Thoracic aorta (tissue), 2 donors: Measurements from ENCODE around the gene NMRAL1. TPM values are rescaled to one million over a fixed set of nuclear protein-coding genes. Genes with fewer than 3 reads are reported as not detected.

Source experiments
- ATAC-seq: fragments of 150-250 bp; one replicate; pipeline ENCODE4 v1.8.0; 2017; ENCODE audit warnings: low read depth; ENCODE audit not compliant: insufficient number of reproducible peaks, low FRiP score
- DNase-seq: peaks from one replicate; pipeline ENCODE4 v3.0.0-alpha.2; 2020; ENCODE audit warnings: low spot score
- H3K27ac ChIP-seq, 2 donors: fragments of 200-600 bp; sonication (generic); 1 replicate in 1 of 2; 2 replicates in 1 of 2; pipeline ENCODE4 v1.5.1; 2016; ENCODE audit warnings: mild to moderate bottlenecking in 2 of 2, moderate library complexity in 2 of 2
- H3K27me3 ChIP-seq: fragments of 200-600 bp; sonication (generic); replicated peaks from 2 replicates; pipeline ENCODE4 v1.6.0; 2016; ENCODE audit warnings: mild to moderate bottlenecking; ENCODE audit not compliant: insufficient read depth
- H3K36me3 ChIP-seq: fragments of 200-600 bp; sonication (generic); one replicate; pipeline ENCODE4 v1.5.1; 2016
- H3K4me1 ChIP-seq, 2 donors: fragments of 200-600 bp; sonication (generic); 1 replicate in 1 of 2; 2 replicates in 1 of 2; pipeline versions ENCODE4 v1.5.1 to v1.6.0; 2016; ENCODE audit warnings: low read depth in 2 of 2, mild to moderate bottlenecking in 1 of 2; ENCODE audit not compliant: control insufficient read depth in 1 of 2
- H3K4me3 ChIP-seq: fragments of 200-600 bp; sonication (generic); 2 replicates; pipeline ENCODE4 v1.5.1; 2016; ENCODE audit warnings: mild to moderate bottlenecking
- H3K9me3 ChIP-seq: fragments of 200-600 bp; sonication (generic); 2 replicates; pipeline ENCODE4 v1.5.1; 2016
- CTCF ChIP-seq: fragments of 200-600 bp; sonication (generic); IDR thresholded peaks from one replicate; pipeline ENCODE4 v1.5.1; 2019; ENCODE audit warnings: antibody characterized with exemption
- total RNA-seq, 2 donors: library from RNA; depleted of rRNA; stranded (reverse); fragments of >200 nt; gene quantifications; one replicate each; pipeline versions ENCODE4 v1.1.0 to v1.2.3, GENCODE V29; 2016

Gene NMRAL1
- total RNA-seq, 2 donors from 2014 or later: 22.8 to 23.3 TPM

GRCh38 chr16:4455081-4455480 lies 19.3 kb downstream of the NMRAL1 start:
- no peaks in the 10 kb centered on the region for H3K27me3 ChIP-seq
- H3K36me3 ChIP-seq: peaks cover 35% of the 10 kb centered on the region
- H3K9me3 ChIP-seq: no peaks in the 10 kb centered on the region

GRCh38 chr16:4454623-4455022 lies 19.8 kb downstream of the NMRAL1 start:
- no peak overlapping the region for H3K4me3 ChIP-seq
- no peaks in the 10 kb centered on the region for H3K27me3 ChIP-seq
- no peaks in the 10 kb centered on the region for H3K4me1 ChIP-seq
- no peak for DNase-seq
- no peak overlapping the region for H3K27ac ChIP-seq
- no peaks in the 10 kb centered on the region for H3K9me3 ChIP-seq
- H3K36me3 ChIP-seq: peaks cover 40% of the 10 kb centered on the region
- ATAC-seq: no peak
- no peak for TF ChIP-seq CTCF

More at GRCh38 chr16:4455081-4455480, 19.3 kb downstream of the NMRAL1 start:
- TF ChIP-seq CTCF: no peak
- Histone ChIP-seq H3K4me3 (no peak overlapping the region), H3K4me1 (no peaks in the 10 kb centered on the region), H3K27ac (no peak overlapping the region)
- DNase-seq (no peak), ATAC-seq (no peak)

GRCh38 chr16:4452674-4453073 lies 21.8 kb downstream of the NMRAL1 start:
- Histone ChIP-seq H3K9me3 (no peaks in the 10 kb centered on the region), H3K27ac (no peak overlapping the region), H3K4me1 (no peaks in the 10 kb centered on the region), H3K27me3 (no peaks in the 10 kb centered on the region), H3K36me3 (peaks cover 55% of the 10 kb centered on the region), H3K4me3 (no peak overlapping the region)
- no peak for TF ChIP-seq CTCF
- ATAC-seq: no peak
- DNase-seq: no peak

- Histone ChIP-seq H3K4me3 (no peak overlapping the region), H3K4me1 (no peaks in the 10 kb centered on the region), H3K9me3 (no peaks in the 10 kb centered on the region), H3K36me3 (peaks cover 63% of the 10 kb centered on the region), H3K27ac (no peak overlapping the region), H3K27me3 (no peaks in the 10 kb centered on the region)
- DNase-seq: no peak
- TF ChIP-seq CTCF: no peak
- no peak for ATAC-seq
Measured at GRCh38 chr16:4450931-4451519, 23.4 kb downstream of the NMRAL1 start.

GRCh38 chr16:4450430-4450829 lies 24.0 kb downstream of the NMRAL1 start:
- no peaks in the 10 kb centered on the region for H3K27me3 ChIP-seq
- TF ChIP-seq CTCF: no peak
- no peaks in the 10 kb centered on the region for H3K9me3 ChIP-seq
- H3K27ac ChIP-seq: no peak overlapping the region
- ATAC-seq (no peak), DNase-seq (no peak)
- no peaks in the 10 kb centered on the region for H3K4me1 ChIP-seq
- H3K36me3 ChIP-seq: peaks cover 63% of the 10 kb centered on the region
- H3K4me3 ChIP-seq: no peak overlapping the region
